ENCODE results near the gene CAMSAP1.

Gene CAMSAP1

DNA sequence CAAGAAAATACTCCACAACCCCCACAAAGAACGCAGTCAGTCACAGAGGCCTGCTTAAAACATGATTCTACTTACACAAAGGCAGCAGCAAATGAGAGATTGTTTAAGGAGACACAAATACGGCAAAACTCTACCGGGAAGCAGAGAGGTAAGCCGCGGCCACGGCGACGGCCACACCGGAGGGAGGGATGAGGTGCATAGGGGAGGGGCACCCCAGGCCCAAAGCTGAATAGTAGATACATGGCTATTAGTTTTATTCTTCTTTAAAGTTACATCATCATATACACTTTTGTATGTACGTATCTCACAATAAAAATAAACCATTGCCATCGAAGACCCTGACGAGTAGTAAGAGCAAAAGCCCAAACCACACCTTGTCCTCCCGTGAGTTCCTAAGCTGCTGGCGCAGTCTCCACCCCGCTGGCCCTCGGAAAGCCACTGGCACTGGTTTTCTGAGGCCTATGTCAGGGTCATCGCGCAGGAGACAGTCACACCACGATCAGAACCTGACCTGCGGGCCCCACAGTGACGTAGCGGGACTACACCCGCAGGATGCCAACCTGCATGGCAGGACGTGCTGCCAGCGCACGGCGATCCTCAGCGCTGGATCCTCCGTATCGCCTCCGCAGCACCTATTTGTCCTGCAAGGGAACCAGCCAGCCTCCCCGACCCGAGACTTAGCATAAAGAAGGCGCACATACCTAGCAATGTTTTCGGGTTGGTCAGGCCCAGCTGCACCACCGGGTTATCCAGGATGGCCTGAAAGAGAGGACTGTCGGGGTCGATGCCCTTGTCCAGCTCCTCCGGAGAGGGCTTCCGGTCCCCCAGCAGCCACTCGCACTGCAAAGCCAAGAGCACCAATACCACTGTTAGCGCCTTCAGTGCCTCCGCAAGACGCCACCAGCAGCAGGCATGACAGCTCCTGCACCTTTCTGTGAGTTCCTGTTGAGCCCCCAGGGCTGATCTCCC is 30.5 kb upstream of the CAMSAP1 start:
- DNase-seq = no peak

DNA sequence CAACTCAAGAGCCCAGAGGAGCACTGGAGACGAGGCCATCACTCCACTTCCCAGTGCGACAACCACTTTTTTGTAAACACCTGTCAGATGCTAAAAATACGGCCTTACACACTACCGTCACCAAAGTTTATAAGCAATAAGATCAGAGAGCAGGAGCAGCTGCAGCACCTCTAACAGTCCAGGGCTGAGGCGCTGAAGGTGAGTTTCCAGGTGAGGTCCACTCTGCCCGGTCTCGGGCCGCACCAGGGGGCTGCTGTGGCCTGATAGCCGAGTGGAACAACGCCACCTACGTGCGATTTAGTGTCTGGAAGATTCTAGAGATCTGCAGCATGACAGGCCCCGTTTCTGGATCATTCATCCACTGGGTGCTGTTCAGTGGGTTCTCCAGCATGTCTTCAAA is 25.8 kb upstream of the CAMSAP1 start:
- no peak for DNase-seq

DNA sequence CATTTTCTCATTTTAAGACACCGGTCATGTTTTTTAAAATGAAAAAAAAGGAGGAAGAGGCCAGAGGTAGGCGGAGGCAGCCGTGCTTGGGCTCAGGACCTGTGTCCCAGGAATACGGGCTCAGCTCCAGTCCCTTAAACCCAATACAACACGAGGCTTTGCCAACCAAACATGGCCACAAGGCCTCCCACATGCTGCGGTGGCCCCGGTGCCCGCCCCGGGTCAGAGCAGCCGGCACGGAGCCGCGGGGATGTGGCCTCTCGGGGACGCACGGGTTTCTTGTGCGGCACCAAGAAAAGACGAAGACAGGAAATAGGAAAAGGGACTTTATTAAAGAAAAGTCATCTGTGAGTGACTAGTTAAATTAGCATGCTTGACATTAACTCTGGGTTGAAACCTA is 25.3 kb upstream of the CAMSAP1 start:
- DNase-seq = no peak

- DNase-seq = no peak
Measured at GRCh38 chr9:135931349-135931820, 24.0 kb upstream of the CAMSAP1 start.

DNA sequence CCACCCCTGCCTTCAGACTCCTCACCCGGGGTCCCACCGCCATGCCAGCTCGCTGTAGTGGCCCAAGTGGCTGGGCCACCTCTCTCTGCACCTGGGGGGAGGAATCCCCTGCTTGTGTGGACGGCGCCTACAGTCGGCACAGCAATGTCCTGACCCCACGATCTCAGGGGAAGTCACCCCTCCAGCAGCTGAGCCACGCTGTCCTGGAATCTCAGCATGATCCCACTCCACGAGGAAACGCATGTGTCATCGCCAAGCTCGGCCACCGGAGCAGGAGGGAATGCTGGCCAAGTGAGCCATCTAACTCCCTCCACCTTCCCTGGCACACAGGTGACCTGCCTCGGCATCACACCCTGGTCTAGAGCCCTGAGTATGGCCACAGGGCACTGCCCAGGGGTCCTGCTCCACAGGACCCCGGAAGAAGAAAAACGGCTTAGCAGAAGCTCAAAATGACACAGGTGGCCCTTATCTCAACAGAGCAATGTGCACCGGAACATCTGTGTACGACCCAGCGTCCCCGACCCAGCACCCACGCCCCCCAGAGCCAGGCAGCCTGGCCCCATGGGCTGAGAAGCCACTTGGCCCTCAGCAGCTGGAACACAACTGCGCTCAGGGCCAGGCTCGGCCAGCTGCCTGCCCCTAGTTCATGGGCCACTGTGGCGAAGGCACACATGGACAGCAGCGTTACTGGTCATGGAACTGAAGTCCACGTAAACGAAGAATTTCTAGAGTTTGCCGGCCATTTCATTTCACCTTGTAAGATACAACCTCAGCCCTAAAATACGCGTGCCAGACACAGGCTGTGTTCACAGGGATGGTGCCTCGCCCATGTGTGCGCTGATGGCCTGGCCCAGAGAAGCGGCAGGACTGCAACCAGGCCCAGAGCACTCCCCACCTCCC is 23.4 kb upstream of the CAMSAP1 start:
- no peak for DNase-seq

GRCh38 chr9:135929656-135930445 is 22.5 kb upstream of the CAMSAP1 start:
- no peak for DNase-seq

GRCh38 chr9:135928731-135929655 is 21.6 kb upstream of the CAMSAP1 start:
- DNase-seq = no peak

DNA sequence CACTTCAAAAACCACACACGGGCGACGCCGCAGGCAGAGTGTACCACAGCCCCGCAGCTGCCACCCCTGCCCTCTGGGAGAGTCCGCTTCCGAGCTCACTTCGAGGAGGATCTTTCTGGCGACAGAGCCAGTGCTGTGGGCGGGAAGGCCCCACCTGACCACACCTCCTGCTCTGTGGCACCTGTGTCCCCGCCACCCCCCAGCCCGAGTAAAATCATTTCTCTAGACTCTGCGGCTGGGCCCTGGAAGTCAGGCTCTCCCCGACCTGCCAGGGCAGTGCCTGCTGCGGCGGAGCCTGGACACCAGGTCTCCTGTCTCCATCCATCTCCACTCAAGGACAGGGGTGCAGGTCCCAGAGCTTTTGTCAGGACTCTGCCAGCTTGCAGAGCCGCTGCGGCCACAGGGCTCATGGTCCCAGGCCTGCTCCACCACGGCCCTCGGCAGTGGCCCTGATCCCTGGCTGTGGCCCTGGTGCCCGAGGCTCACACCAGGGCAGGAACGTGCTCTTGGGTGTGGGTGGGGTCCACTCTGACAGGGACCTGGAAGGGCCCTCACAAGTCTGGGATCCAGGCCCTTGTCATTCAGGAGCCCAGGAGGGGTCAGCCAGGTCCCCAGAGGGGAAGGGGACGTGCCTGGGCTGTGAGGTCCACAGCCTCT is 20.9 kb upstream of the CAMSAP1 start:
- no peak for DNase-seq

DNA sequence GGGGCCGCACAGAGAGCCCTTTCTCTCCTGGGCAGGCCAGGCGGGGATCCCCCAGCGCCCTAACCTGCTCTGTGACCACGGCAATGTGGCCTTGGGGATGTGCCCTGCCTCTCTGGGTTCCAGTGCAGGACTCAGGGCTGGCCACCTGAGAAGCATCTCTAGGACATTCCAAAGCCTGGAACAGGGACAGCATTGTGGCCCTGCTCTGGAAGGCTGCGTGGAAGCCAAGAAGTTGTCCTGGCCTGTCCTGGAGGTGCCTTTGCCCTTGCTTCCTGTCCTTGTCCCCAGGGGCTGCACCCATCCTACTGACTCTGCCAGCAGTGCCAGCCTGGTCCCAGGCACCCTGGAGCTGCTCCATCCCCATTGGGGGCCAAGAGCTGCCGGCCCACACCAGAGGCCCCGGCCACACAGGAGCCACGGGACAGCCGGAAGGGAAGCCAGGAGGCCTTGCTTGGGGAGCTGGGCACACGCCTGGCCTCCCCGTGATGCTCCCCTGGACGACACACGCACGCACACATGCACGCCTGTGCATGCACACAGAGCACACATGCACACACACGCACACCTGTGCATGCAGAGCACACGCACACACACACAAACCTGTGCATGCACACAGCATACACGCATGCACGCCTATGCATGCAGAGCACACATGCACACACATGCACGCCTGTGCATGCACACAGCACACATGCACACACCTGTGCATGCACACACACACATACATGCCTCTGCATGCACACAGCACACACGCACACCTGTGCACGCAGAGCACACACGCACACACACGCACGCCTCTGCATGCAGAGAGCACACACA is 20.1 kb upstream of the CAMSAP1 start:
- no peak for DNase-seq

- DNase-seq = peak in 1 of 5 donors; percentile 85
Measured at GRCh38 chr9:135926402-135927194, 19.3 kb upstream of the CAMSAP1 start.

- peak in 1 of 5 donors; percentile 63 for DNase-seq
Measured at GRCh38 chr9:135925496-135926133, 18.3 kb upstream of the CAMSAP1 start.

GRCh38 chr9:135924628-135925338 is 17.4 kb upstream of the CAMSAP1 start:
- DNase-seq = no peak

- no peak for DNase-seq
Measured at GRCh38 chr9:135923508-135923907, 16.2 kb upstream of the CAMSAP1 start.

DNA sequence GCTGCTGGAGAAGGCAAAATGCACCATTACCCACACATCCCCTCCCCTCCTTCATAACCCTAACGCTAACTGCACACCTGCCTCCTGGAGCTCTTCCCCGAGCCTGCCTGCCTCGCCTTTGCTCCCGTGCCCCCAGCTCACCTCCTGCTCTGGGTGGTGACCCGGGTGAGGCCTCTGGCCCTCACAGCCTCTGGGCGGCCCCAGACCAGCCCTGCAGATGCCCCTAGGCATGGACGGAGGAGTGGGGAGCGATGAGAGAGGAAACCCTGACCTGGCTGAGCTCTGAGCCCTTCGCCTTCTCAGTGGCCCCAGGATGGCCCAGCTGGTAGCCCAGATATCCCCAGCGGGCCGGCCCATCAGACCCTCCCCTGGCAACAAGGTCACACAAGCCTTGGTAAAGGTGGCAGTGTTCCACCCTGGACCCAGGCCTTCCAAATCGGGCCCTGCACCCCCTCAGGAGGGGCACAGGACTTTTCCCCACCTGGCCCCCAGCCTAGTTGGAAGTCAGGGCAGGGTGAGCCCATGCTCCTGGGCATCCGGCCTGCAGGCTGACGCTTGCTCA is 14.5 kb upstream of the CAMSAP1 start:
- no peak for DNase-seq

DNA sequence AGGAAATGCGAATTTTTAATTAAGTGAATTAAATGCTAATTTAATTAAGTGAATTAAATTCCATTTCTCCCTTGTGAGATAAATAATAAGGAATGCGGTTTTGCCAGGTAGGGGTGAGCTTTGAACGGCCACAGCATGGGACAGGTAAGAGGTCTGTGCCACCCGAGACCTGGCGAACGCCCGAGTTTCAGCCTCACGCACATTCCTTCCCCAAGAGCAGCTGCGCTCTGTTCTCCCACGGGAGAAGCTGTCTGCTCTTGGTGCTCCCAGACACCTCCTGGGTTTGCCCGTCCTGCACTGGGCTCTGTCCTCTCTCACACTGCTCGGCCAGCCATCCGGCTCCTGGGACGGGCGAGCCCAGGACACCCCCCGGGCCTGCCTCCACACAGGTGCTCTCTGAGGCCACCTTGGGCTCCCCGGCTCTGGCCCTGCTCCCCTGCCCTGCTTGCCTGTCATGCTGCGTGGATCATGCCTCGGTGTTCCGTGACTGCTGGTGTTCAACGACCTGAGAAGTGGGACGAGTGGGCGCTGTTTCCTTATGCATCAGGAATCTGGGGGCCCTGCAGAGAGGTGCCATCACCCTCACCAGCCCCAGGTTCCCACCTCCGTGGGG is 13.7 kb upstream of the CAMSAP1 start:
- DNase-seq = no peak

DNA sequence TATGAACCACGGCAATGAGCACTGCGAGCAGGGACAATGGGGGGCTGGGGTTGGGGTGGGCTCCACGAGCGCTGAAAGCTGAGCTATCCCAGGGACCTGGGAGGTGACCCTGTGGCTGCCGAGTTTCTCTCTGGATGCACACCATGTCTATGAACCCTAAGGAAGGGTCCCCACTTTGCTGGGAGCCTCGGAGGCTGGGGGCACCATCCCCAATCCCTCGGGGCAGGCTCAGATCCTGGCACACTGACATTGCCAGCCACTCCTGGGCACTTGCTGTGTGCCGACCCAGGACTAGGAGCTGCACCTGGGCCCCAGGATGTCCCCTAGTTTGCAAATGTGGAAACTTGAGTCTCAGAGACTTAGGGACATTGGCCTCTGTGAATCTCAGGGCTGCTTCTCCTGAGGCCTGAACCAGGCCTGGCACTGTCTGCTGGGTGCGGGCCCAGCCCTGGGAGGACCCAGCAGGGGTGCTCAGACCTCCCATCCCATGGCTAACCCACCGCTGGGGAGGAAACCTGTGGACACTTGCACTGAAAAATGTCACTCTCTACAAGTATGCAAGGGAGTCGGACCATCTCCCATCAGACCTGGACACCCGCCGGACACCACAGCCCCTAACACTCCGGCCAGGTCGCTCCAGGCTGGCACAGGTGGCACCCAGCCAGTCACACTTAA is 13.0 kb upstream of the CAMSAP1 start:
- no peak for DNase-seq
